Activated CD4-positive, CD25-positive, alpha-beta regulatory T cell treated with anti-CD3 and anti-CD28 coated beads, Interleukin-2, amount 50 U/mL, for 24 hours (primary cell): ENCODE data around the gene PAQR9.

Experiments
- ATAC-seq, 2 donors: fragments of 150-1000 bp; cut with Tn5 transposase; one replicate each; pipeline ENCODE4 v1.10.0; 2021; ENCODE audit warnings: mild to moderate bottlenecking in 1 of 2, moderate library complexity in 1 of 2

The PAQR9 gene

GRCh38 chr3:142914286-142914811, 49.1 kb downstream of the PAQR9 start:
- no peak for ATAC-seq

DNA sequence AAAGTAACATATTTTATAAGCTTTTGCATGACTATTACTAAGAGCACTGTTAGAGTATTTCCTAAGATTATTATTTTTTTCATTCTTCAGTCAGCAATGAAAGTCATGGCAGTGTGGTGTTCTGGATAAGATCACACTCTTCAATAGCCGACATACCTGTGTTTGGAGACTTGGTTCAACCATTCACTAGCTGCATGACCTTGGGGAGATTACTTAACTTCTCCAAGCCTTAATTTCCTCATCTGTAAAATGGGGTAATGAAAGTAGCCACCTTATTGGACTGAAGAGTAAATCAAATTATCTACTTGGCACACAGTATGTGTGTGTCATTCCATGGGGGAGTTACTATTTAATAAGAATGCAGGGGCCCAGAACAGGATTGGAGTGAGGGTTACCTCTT, 50.0 kb downstream of the PAQR9 start:
- no peak for ATAC-seq

DNA sequence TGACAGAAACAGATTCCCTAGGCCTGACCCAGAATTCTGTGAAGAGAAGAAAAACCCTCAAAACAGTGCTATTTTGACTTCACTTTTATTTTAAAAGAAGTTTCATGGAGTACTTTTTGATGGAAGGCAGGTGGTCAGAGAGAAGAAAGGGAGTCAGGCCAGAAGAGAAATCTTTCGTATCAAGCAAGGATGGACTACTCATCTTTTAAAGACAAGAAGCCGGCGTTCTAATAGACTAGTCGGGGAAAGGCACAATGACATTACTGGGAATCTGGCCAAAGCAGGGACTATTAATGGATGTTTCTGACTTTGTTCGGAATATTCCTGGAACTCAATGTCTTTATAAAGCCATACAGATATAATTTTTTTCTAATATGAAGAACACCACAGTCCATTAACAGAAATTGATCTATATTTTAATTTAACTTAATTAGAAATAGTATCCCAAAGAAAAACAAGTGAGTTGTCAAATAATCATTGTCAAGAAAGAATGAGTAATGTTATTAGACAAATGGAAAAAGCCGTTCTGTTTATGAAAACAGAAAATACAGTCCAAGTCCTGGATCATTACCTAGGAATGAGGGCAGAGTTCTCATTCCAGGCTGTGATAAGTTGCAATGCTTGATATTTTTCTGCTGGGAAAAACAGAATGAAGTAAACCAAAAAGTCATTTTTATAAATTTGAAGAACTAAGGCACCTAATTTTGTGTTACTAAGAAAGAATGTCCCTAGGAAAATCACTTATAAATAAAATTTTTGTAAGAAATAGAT, 50.9 kb downstream of the PAQR9 start:
- ATAC-seq = no peak
